Measurements from ENCODE around the gene SPATA6L.
"Not testable (repeated sequence)": the region's sequence is repeated elsewhere in the genome, so short reads cannot be mapped to it uniquely, and the experiment has no call there.

SPATA6L gene

GRCh38 chr9:4674783-4675182 is 8.5 kb upstream of the SPATA6L start:
- no peak for DNase-seq

- DNase-seq, result no peak
Measured at GRCh38 chr9:4671737-4672136, 5.5 kb upstream of the SPATA6L start.

- no peak for DNase-seq
Measured at GRCh38 chr9:4670591-4670990, 4.3 kb upstream of the SPATA6L start.

GRCh38 chr9:4669890-4670289 is 3.6 kb upstream of the SPATA6L start:
- DNase-seq, result no peak

GRCh38 chr9:4668604-4669003 is 2.3 kb upstream of the SPATA6L start:
- no peak for DNase-seq

- DNase-seq, result no peak
Measured at GRCh38 chr9:4667681-4668080, 1.4 kb upstream of the SPATA6L start.

- peak; percentile 26 for DNase-seq
Measured at GRCh38 chr9:4665357-4665756, 923 bp downstream of the SPATA6L start.

- DNase-seq, result no peak
Measured at GRCh38 chr9:4663956-4664355, 2.3 kb downstream of the SPATA6L start.

- DNase-seq, result no peak
Measured at GRCh38 chr9:4662989-4663792, 3.1 kb downstream of the SPATA6L start.

- DNase-seq, result peak; percentile 60
Measured at GRCh38 chr9:4662108-4662988, 3.9 kb downstream of the SPATA6L start, which contains the start of gene PLPP6. TSS of gene PLPP6 (plus strand) at chr9:4662294. CDS start at chr9:4662376, 82 bp downstream.

- DNase-seq, result no peak
Measured at GRCh38 chr9:4661611-4662010, 4.7 kb downstream of the SPATA6L start.

- DNase-seq, result no peak
Measured at GRCh38 chr9:4661165-4661564, 5.1 kb downstream of the SPATA6L start.

- DNase-seq, result not testable (repeated sequence)
Measured at GRCh38 chr9:4660665-4661064, 5.6 kb downstream of the SPATA6L start.

GRCh38 chr9:4657426-4658159 is 8.7 kb downstream of the SPATA6L start:
- DNase-seq, result no peak

- no peak for DNase-seq
Measured at GRCh38 chr9:4656621-4657020, 9.7 kb downstream of the SPATA6L start.

- not testable (repeated sequence) for DNase-seq
Measured at GRCh38 chr9:4656196-4656595, 10.1 kb downstream of the SPATA6L start.

- DNase-seq, result no peak
Measured at GRCh38 chr9:4654538-4654937, 11.7 kb downstream of the SPATA6L start.

GRCh38 chr9:4654084-4654483 is 12.2 kb downstream of the SPATA6L start:
- DNase-seq, result no peak

GRCh38 chr9:4642351-4642750 is 23.9 kb downstream of the SPATA6L start:
- DNase-seq, result no peak

GRCh38 chr9:4640027-4640426 is 26.3 kb downstream of the SPATA6L start:
- DNase-seq, result peak; percentile 8

- DNase-seq, result no peak
Measured at GRCh38 chr9:4639420-4639819, 26.9 kb downstream of the SPATA6L start.

- DNase-seq, result no peak
Measured at GRCh38 chr9:4638968-4639367, 27.3 kb downstream of the SPATA6L start.

GRCh38 chr9:4630836-4631235 is 35.4 kb downstream of the SPATA6L start:
- no peak for DNase-seq
